ENCODE results near the gene ENTHD1.

- no peak for TF ChIP-seq CTCF (conservative IDR thresholded peaks at IDR 0.05; ENCODE audit: low read length)
- TF ChIP-seq EZH2phosphoT487 (IDR thresholded peaks at IDR 0.05; ENCODE audit: borderline replicate concordance, low read depth, low read length): no peak
Observed at GRCh38 chr22:39847477-39847876, 46.1 kb downstream of the ENTHD1 start.
